GM23248 (cell line): ENCODE data around the gene NKX1-2. TPM values are rescaled to one million over a fixed set of nuclear protein-coding genes. Genes with fewer than 3 reads are reported as not detected.

Source experiments
- DNase-seq: peaks from one replicate; pipeline ENCODE4 v3.0.0-alpha.2; 2015
- H2AFZ ChIP-seq: fragments of 200-600 bp; sonication (generic); 2 replicates; pipeline ENCODE4 v1.6.1; 2016; ENCODE audit warnings: antibody characterized with exemption
- H3F3A ChIP-seq: fragments of 200-600 bp; sonication (generic); 2 replicates; pipeline ENCODE4 v1.6.1; 2016; ENCODE audit warnings: mild to moderate bottlenecking, antibody characterized with exemption, mixed run types; ENCODE audit not compliant: insufficient read depth
- H3K27ac ChIP-seq: fragments of 200-600 bp; sonication (generic); 2 replicates; pipeline ENCODE4 v1.5.1; 2016; ENCODE audit warnings: mild to moderate bottlenecking
- H3K27me3 ChIP-seq: fragments of 200-600 bp; sonication (generic); replicated peaks from 2 replicates; pipeline ENCODE4 v1.6.1; 2016; ENCODE audit warnings: mild to moderate bottlenecking; ENCODE audit not compliant: insufficient read depth
- H3K36me3 ChIP-seq: fragments of 200-600 bp; sonication (generic); 2 replicates; pipeline ENCODE4 v1.6.1; 2016; ENCODE audit warnings: low read depth, mild to moderate bottlenecking
- H3K4me1 ChIP-seq: fragments of 200-600 bp; sonication (generic); 2 replicates; pipeline ENCODE4 v1.6.1; 2016; ENCODE audit warnings: mild to moderate bottlenecking; ENCODE audit not compliant: insufficient read depth
- H3K4me2 ChIP-seq: fragments of 200-600 bp; sonication (generic); one replicate; pipeline ENCODE4 v1.6.1; 2016; ENCODE audit warnings: mild to moderate bottlenecking; ENCODE audit not compliant: unreplicated experiment
- H3K4me3 ChIP-seq: fragments of 200-600 bp; sonication (generic); 2 replicates; pipeline ENCODE4 v1.5.1; 2016; ENCODE audit warnings: mild to moderate bottlenecking
- H3K79me2 ChIP-seq: fragments of 200-600 bp; sonication (generic); 2 replicates; pipeline ENCODE4 v1.6.1; 2016; ENCODE audit warnings: mild to moderate bottlenecking; ENCODE audit not compliant: insufficient read depth
- H3K9ac ChIP-seq: fragments of 200-600 bp; sonication (generic); 2 replicates; pipeline ENCODE4 v1.6.1; 2016; ENCODE audit warnings: mild to moderate bottlenecking
- H3K9me2 ChIP-seq: fragments of 200-600 bp; sonication (generic); 2 replicates; pipeline ENCODE4 v1.6.1; 2016; ENCODE audit warnings: mixed run types, mild to moderate bottlenecking, moderate library complexity; ENCODE audit not compliant: insufficient read depth
- H3K9me3 ChIP-seq: fragments of 200-600 bp; sonication (generic); one replicate; pipeline ENCODE4 v1.6.1; 2017; ENCODE audit warnings: low read depth
- H4K20me1 ChIP-seq: fragments of 200-600 bp; sonication (generic); 2 replicates; pipeline ENCODE4 v1.6.0; 2016; ENCODE audit not compliant: insufficient read depth
- EZH2 ChIP-seq: fragments of 200-600 bp; sonication (generic); IDR thresholded peaks from 2 replicates; pipeline ENCODE4 v1.6.1; 2018; ENCODE audit warnings: antibody characterized with exemption, mild to moderate bottlenecking; ENCODE audit not compliant: insufficient read depth, poor library complexity, severe bottlenecking
- EZH2phosphoT487 ChIP-seq: fragments of 200-600 bp; sonication (generic); IDR thresholded peaks from 2 replicates; pipeline ENCODE4 v1.6.1; 2018; ENCODE audit warnings: antibody characterized with exemption, moderate library complexity, mild to moderate bottlenecking, low read depth; ENCODE audit not compliant: insufficient read depth
- WGBS, 2 experiments: methylation state at CpG; one replicate each; pipeline ENCODE4 v1.1.6; 2015 to 2017; ENCODE audit warnings: low lambda C conversion rate in 2 of 2, low coverage in 1 of 2; ENCODE audit errors: missing lambda C conversion rate in 2 of 2; 5-methylcytosine and 5-hydroxymethylcytosine counted together
- in situ Hi-C: fragments of 300-500 bp; cut with MboI; formaldehyde crosslinking; loops from 2 replicates; pipeline ENCODE4 v1.15.0; 2020
- polyA plus RNA-seq: library from polyadenylated mRNA; unstranded; fragments of >200 nt; fragmentation: Nextera tagmentation; extraction: Ambion mirVana; gene quantifications from 2 replicates; pipeline ENCODE4 v1.2.1, GENCODE V29; 2016
- total RNA-seq: library from RNA; depleted of rRNA; stranded (reverse); fragments of >200 nt; shearing (Covaris generic); gene quantifications from 2 replicates; pipeline ENCODE4 v1.2.3, GENCODE V29; 2014

Gene NKX1-2
- total and polyA plus RNA-seq, 2 experiments from 2014 or later: not detected

- in situ Hi-C loops: no loop called here
- DNase-seq: no peak
- Histone ChIP-seq H3K9me2 (no peaks in the 10 kb centered on the region), H3K27me3 (peaks cover 59% of the 10 kb centered on the region), H3K9me3 (no peaks in the 10 kb centered on the region), H3K4me3 (no peak overlapping the region), H3K4me2 (no peak overlapping the region), H4K20me1 (no peaks in the 10 kb centered on the region), H3K9ac (no peak overlapping the region), H3K36me3 (no peaks in the 10 kb centered on the region), H3K27ac (no peak overlapping the region), H3K4me1 (no peaks in the 10 kb centered on the region), H2AFZ (no peak overlapping the region), H3F3A (no peaks in the 10 kb centered on the region), H3K79me2 (no peaks in the 10 kb centered on the region)
- 6% methylated on average over 8 of the region's 8 CpGs for WGBS, 2 experiments
- TF ChIP-seq EZH2phosphoT487: no peak
- no peak for TF ChIP-seq EZH2
Measured at GRCh38 chr10:124453960-124454610, 4.2 kb upstream of the NKX1-2 start.

DNA sequence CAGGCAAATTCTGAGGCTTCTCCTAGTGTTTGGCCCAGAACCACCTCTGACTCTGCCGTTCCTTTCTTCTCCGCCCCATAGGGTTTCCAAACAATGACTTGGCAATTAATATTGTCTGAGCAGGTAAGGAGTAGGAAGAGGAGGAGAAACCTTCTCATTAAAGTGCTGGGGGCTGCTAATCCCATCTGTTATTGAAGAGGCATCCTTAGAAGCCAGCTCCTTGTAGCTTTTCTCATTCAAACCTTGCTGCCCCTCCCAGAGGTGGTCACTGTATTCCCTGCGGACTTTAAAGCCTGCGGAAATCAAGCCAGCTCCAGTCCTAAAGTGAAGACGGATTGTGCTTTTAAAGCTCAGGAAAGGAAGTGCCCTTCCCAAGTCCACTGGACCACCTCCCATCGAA lies 1.4 kb upstream of the NKX1-2 start:
- Histone ChIP-seq H2AFZ (no peak overlapping the region), H3K9me3 (no peaks in the 10 kb centered on the region), H3F3A (no peaks in the 10 kb centered on the region), H3K9me2 (no peaks in the 10 kb centered on the region), H3K36me3 (no peaks in the 10 kb centered on the region), H4K20me1 (no peaks in the 10 kb centered on the region), H3K79me2 (no peaks in the 10 kb centered on the region), H3K27ac (no peak overlapping the region), H3K4me2 (no peak overlapping the region), H3K9ac (no peak overlapping the region), H3K4me3 (no peak overlapping the region), H3K27me3 (peaks cover 82% of the 10 kb centered on the region), H3K4me1 (no peaks in the 10 kb centered on the region)
- DNase-seq: no peak
- 27 to 29% methylated on average over 6 of the region's 6 CpGs for WGBS, 2 experiments
- TF ChIP-seq EZH2phosphoT487 (no peak), EZH2 (no peak)
- in situ Hi-C loops: no loop called here

GRCh38 chr10:124450783-124451057 lies 885 bp upstream of the NKX1-2 start:
- Histone ChIP-seq H3K79me2 (no peaks in the 10 kb centered on the region), H3K36me3 (no peaks in the 10 kb centered on the region), H3K9ac (no peak overlapping the region), H3K9me3 (no peaks in the 10 kb centered on the region), H3K9me2 (no peaks in the 10 kb centered on the region), H4K20me1 (no peaks in the 10 kb centered on the region), H3K4me3 (no peak overlapping the region), H2AFZ (no peak overlapping the region), H3F3A (no peaks in the 10 kb centered on the region), H3K4me2 (no peak overlapping the region), H3K27ac (no peak overlapping the region), H3K4me1 (no peaks in the 10 kb centered on the region), H3K27me3 (peaks cover 84% of the 10 kb centered on the region)
- DNase-seq: no peak
- WGBS, 2 experiments: 12 to 19% methylated on average over 5 of the region's 5 CpGs
- in situ Hi-C loops: no loop called here
- TF ChIP-seq EZH2: no peak

DNA sequence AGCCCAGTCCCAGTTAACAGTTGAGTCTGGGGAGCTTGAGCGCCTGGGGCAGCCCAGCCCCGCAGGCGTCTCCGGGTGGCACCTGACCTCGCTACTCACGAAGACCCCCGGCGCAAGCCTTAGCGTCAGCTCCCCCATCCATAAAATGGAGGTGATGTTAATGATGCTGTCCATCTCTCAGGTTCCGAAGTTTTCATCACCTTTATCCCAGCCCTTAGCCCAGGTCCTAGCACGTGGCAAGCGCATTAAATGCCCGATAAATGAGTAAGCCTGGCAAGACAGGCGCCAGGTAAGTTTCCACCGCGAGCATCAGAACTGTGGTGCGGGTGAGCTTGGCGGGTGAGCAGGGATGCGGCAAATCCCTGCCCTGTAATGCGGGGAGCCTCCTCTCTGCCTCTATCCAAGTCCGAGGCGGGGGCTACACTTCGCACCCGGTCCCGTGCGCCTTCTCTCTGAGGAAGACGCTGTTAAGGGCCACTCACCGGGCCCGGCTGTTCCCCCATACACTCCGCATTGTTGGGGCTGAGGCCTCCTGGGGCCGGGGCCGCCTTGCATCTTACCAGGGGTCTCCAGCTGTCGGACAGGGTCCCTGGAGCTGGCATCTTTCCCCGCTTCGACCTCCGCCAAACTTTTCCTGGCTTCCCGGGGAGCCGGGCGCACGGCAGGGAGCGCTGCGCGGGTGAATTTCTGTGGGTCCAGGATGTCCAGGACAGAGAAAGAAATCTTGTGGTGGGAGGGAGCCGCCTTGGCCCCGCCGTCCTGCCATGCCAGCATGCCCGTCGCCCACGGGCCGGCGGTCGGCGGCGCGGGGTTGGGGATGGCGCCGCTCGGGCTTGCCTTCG lies 444 bp downstream of the NKX1-2 start:
- Histone ChIP-seq H3K4me1 (no peaks in the 10 kb centered on the region), H4K20me1 (no peaks in the 10 kb centered on the region), H3F3A (no peaks in the 10 kb centered on the region), H3K9ac (no peak overlapping the region), H3K4me2 (no peak overlapping the region), H3K36me3 (no peaks in the 10 kb centered on the region), H3K27ac (no peak overlapping the region), H3K4me3 (no peak overlapping the region), H2AFZ (no peak overlapping the region), H3K27me3 (peaks cover 89% of the 10 kb centered on the region), H3K79me2 (no peaks in the 10 kb centered on the region), H3K9me2 (no peaks in the 10 kb centered on the region), H3K9me3 (no peaks in the 10 kb centered on the region)
- DNase-seq: peak; percentile 12
- TF ChIP-seq EZH2phosphoT487: 0 out of 2 replicates have a peak, but pooled peaks have one; percentile 18
- peak; percentile 77 for TF ChIP-seq EZH2
- in situ Hi-C loops: no loop called here
- WGBS, 2 experiments: 1 to 2% methylated on average over 57 to 58 of the region's 59 CpGs
